ACC112 (cell line): Measurements from ENCODE around the gene FAM200A.
"Not testable (repeated sequence)": the region's sequence is repeated elsewhere in the genome, so short reads cannot be mapped to it uniquely, and the experiment has no call there.

Experiments
- H2AFZ ChIP-seq: fragments of 200-600 bp; sonication (generic); one replicate; pipeline ENCODE4 v1.6.0; 2017; ENCODE audit warnings: antibody characterized with exemption, low read length; ENCODE audit not compliant: unreplicated experiment
- H3K27ac ChIP-seq: fragments of 200-600 bp; sonication (generic); 2 replicates; pipeline ENCODE4 v1.5.1; 2014; ENCODE audit warnings: low read depth, mild to moderate bottlenecking, antibody characterized with exemption, low read length, moderate library complexity
- H3K27me3 ChIP-seq: fragments of 200-600 bp; sonication (generic); 2 replicates; pipeline ENCODE4 v1.6.1; 2014; ENCODE audit warnings: mild to moderate bottlenecking, antibody characterized with exemption, low read length, moderate library complexity, mixed read lengths; ENCODE audit not compliant: insufficient read depth
- H3K36me3 ChIP-seq: fragments of 200-600 bp; sonication (generic); 2 replicates; pipeline ENCODE4 v1.6.1; 2016; ENCODE audit warnings: mild to moderate bottlenecking, antibody characterized with exemption, low read length, moderate library complexity, mixed read lengths; ENCODE audit not compliant: insufficient read depth
- H3K4me1 ChIP-seq: fragments of 200-600 bp; sonication (generic); one replicate; pipeline ENCODE4 v1.6.1; 2016; ENCODE audit warnings: low read length, mixed read lengths; ENCODE audit not compliant: insufficient read depth, unreplicated experiment, control insufficient read depth
- H3K4me3 ChIP-seq: fragments of 200-600 bp; sonication (generic); 2 replicates; pipeline ENCODE4 v1.5.1; 2014; ENCODE audit warnings: mild to moderate bottlenecking, low read depth, low read length
- H3K79me2 ChIP-seq: fragments of 200-600 bp; sonication (generic); one replicate; pipeline ENCODE4 v1.6.0; 2016; ENCODE audit warnings: low read length; ENCODE audit not compliant: control insufficient read depth, unreplicated experiment, insufficient read depth

Gene FAM200A

GRCh38 chr7:99501236-99501635 is 50.7 kb downstream of the FAM200A start:
- peaks cover 23% of the 10 kb centered on the region for H3K36me3 ChIP-seq
- H3K27ac ChIP-seq, H2AFZ ChIP-seq, H3K27me3 ChIP-seq: not testable (repeated sequence)
- H3K4me3 ChIP-seq, result peak overlapping the region; percentile 99
- H3K4me1 ChIP-seq, result peaks cover 20% of the 10 kb centered on the region
- peaks cover 56% of the 10 kb centered on the region for H3K79me2 ChIP-seq

- peak overlapping the region; percentile 95 for H2AFZ ChIP-seq
Observed at GRCh38 chr7:99500637-99501009, 51.3 kb downstream of the FAM200A start.

GRCh38 chr7:99499721-99500636 is 51.9 kb downstream of the FAM200A start, which contains the start of gene ZNF394:
ZNF394 (minus strand) TSS chr7:99500281; CDS start chr7:99500093, 188 bp downstream.
- H2AFZ ChIP-seq, result peak within 1 kb of the TSS; percentile 95

More at GRCh38 chr7:99500637-99501009, 51.3 kb downstream of the FAM200A start:
- peak overlapping the region; percentile 99 for H3K4me3 ChIP-seq
- H3K36me3 ChIP-seq, result peaks cover 29% of the 10 kb centered on the region
- peaks cover 14% of the 10 kb centered on the region for H3K4me1 ChIP-seq
- H3K27ac ChIP-seq, result peak overlapping the region; percentile 89; the same call in 1 of the 2 replicates
- peaks cover 51% of the 10 kb centered on the region for H3K79me2 ChIP-seq
- H3K27me3 ChIP-seq, result no peaks in the 10 kb centered on the region

GRCh38 chr7:99499371-99499720 is 52.6 kb downstream of the FAM200A start:
- H3K4me1 ChIP-seq, result peaks cover 13% of the 10 kb centered on the region
- H3K27me3 ChIP-seq, result no peaks in the 10 kb centered on the region
- H3K4me3 ChIP-seq, result peak overlapping the region; percentile 99
- H3K36me3 ChIP-seq, result peaks cover 40% of the 10 kb centered on the region
- peak overlapping the region; percentile 89 for H3K27ac ChIP-seq
- peaks cover 46% of the 10 kb centered on the region for H3K79me2 ChIP-seq
- H2AFZ ChIP-seq, result peak overlapping the region; percentile 95

More at GRCh38 chr7:99499721-99500636, 51.9 kb downstream of the FAM200A start, which contains the start of gene ZNF394:
- H3K79me2 ChIP-seq, result peaks cover 46% of the 10 kb centered on the region
- H3K36me3 ChIP-seq, result peaks cover 34% of the 10 kb centered on the region
- H3K27me3 ChIP-seq, result no peaks in the 10 kb centered on the region
- H3K27ac ChIP-seq, result peak within 1 kb of the TSS; percentile 89
- peaks cover 13% of the 10 kb centered on the region for H3K4me1 ChIP-seq
- peak within 1 kb of the TSS; percentile 99 for H3K4me3 ChIP-seq

- peak overlapping the region; percentile 99 for H3K4me3 ChIP-seq
- peaks cover 48% of the 10 kb centered on the region for H3K79me2 ChIP-seq
- H3K27ac ChIP-seq, result no peak overlapping the region
Observed at GRCh38 chr7:99498546-99498944, 53.4 kb downstream of the FAM200A start.

GRCh38 chr7:99497766-99498545 is 54.0 kb downstream of the FAM200A start:
- H3K27ac ChIP-seq, result no peak overlapping the region
- H3K36me3 ChIP-seq, result peaks cover 54% of the 10 kb centered on the region
- H3K27me3 ChIP-seq, result no peaks in the 10 kb centered on the region
- peaks cover 11% of the 10 kb centered on the region for H3K4me1 ChIP-seq
- no peak overlapping the region for H2AFZ ChIP-seq
- peak overlapping the region; percentile 99 for H3K4me3 ChIP-seq
- peaks cover 48% of the 10 kb centered on the region for H3K79me2 ChIP-seq

More at GRCh38 chr7:99498546-99498944, 53.4 kb downstream of the FAM200A start:
- no peak overlapping the region for H2AFZ ChIP-seq
- peaks cover 48% of the 10 kb centered on the region for H3K36me3 ChIP-seq
- H3K4me1 ChIP-seq, result peaks cover 11% of the 10 kb centered on the region
- no peaks in the 10 kb centered on the region for H3K27me3 ChIP-seq
